HEK293 (cell line): ENCODE results near the gene ZNF48.
A peak's percentile ranks its signal among the peaks of the same experiment; 100 is the strongest.

Experiments used
- BCL11B ChIP-seq: fragments of 450-650 bp; formaldehyde crosslinking; IDR thresholded peaks from 2 replicates; pipeline ENCODE4 v1.5.1; 2016; ENCODE audit warnings: low read depth, missing biosample characterization, missing genetic modification characterization
- GLIS1 ChIP-seq: fragments of 450-650 bp; formaldehyde crosslinking; IDR thresholded peaks from 2 replicates; pipeline ENCODE4 v1.5.1; 2016; ENCODE audit warnings: missing biosample characterization, missing genetic modification characterization
- HOXA7 ChIP-seq: sonication (generic); formaldehyde crosslinking; IDR thresholded peaks from 2 replicates; pipeline ENCODE4 v1.8.1; 2022; ENCODE audit warnings: missing genetic modification reagents, borderline replicate concordance
- IKZF3 ChIP-seq: fragments of 450-650 bp; IDR thresholded peaks from 2 replicates; pipeline ENCODE4 v1.5.0; 2018; ENCODE audit warnings: missing biosample characterization, mild to moderate bottlenecking, missing genetic modification characterization, moderate library complexity
- KLF10 ChIP-seq: fragments of 450-650 bp; IDR thresholded peaks from 2 replicates; pipeline ENCODE4 v1.5.1; 2018; ENCODE audit warnings: missing biosample characterization, mild to moderate bottlenecking, missing genetic modification characterization
- KLF8 ChIP-seq: fragments of 450-650 bp; formaldehyde crosslinking; IDR thresholded peaks from 2 replicates; pipeline ENCODE4 v1.5.1; 2016; ENCODE audit warnings: missing biosample characterization, missing genetic modification characterization
- KLF9 ChIP-seq: fragments of 450-650 bp; formaldehyde crosslinking; IDR thresholded peaks from 2 replicates; pipeline ENCODE4 v1.5.1; 2016; ENCODE audit warnings: missing biosample characterization, missing genetic modification characterization, low read depth
- MYNN ChIP-seq: fragments of 450-650 bp; formaldehyde crosslinking; IDR thresholded peaks from 2 replicates; pipeline ENCODE4 v1.5.1; 2016; ENCODE audit warnings: missing biosample characterization, missing genetic modification characterization, borderline replicate concordance
- PRDM10 ChIP-seq: fragments of 450-650 bp; formaldehyde crosslinking; IDR thresholded peaks from 2 replicates; pipeline ENCODE4 v1.5.1; 2016; ENCODE audit warnings: missing biosample characterization, missing genetic modification characterization
- SCRT2 ChIP-seq: fragments of 450-650 bp; formaldehyde crosslinking; IDR thresholded peaks from 2 replicates; pipeline ENCODE4 v1.5.1; 2016; ENCODE audit warnings: missing biosample characterization, missing genetic modification characterization
- SP2 ChIP-seq: fragments of 450-650 bp; formaldehyde crosslinking; IDR thresholded peaks from 2 replicates; pipeline ENCODE4 v1.5.1; 2016; ENCODE audit warnings: missing biosample characterization, missing genetic modification characterization
- SP7 ChIP-seq: fragments of 450-650 bp; formaldehyde crosslinking; IDR thresholded peaks from 2 replicates; pipeline ENCODE4 v1.5.1; 2016; ENCODE audit warnings: missing biosample characterization, missing genetic modification characterization
- ZBTB17 ChIP-seq: fragments of 450-650 bp; formaldehyde crosslinking; IDR thresholded peaks from 2 replicates; pipeline ENCODE4 v1.5.1; 2016; ENCODE audit warnings: missing biosample characterization, missing genetic modification characterization
- ZBTB20 ChIP-seq: fragments of 450-650 bp; formaldehyde crosslinking; IDR thresholded peaks from 2 replicates; pipeline ENCODE4 v1.5.1; 2016; ENCODE audit warnings: missing biosample characterization, missing genetic modification characterization
- ZBTB44 ChIP-seq: fragments of 450-650 bp; IDR thresholded peaks from 2 replicates; pipeline ENCODE4 v1.5.1; 2018; ENCODE audit warnings: missing biosample characterization, mild to moderate bottlenecking, missing genetic modification characterization
- ZNF138 ChIP-seq: fragments of 450-650 bp; formaldehyde crosslinking; IDR thresholded peaks from 2 replicates; pipeline ENCODE4 v1.5.1; 2016; ENCODE audit warnings: missing biosample characterization, missing genetic modification characterization, borderline replicate concordance
- ZNF184 ChIP-seq: fragments of 450-650 bp; IDR thresholded peaks from 2 replicates; pipeline ENCODE4 v1.5.1; 2018; ENCODE audit warnings: missing biosample characterization, mild to moderate bottlenecking, missing genetic modification characterization
- ZNF292 ChIP-seq: fragments of 450-650 bp; formaldehyde crosslinking; IDR thresholded peaks from 2 replicates; pipeline ENCODE4 v1.5.1; 2016; ENCODE audit warnings: low read depth, missing biosample characterization, missing genetic modification characterization, borderline replicate concordance
- ZNF302 ChIP-seq: fragments of 450-650 bp; formaldehyde crosslinking; IDR thresholded peaks from 2 replicates; pipeline ENCODE4 v1.5.1; 2016; ENCODE audit warnings: missing biosample characterization, missing genetic modification characterization, low read depth
- ZNF341 ChIP-seq: fragments of 450-650 bp; formaldehyde crosslinking; IDR thresholded peaks from 2 replicates; pipeline ENCODE4; 2016; ENCODE audit warnings: low read depth, missing biosample characterization, missing genetic modification characterization
- ZNF398 ChIP-seq: fragments of 450-650 bp; formaldehyde crosslinking; IDR thresholded peaks from 2 replicates; pipeline ENCODE4 v1.5.1; 2017; ENCODE audit warnings: missing biosample characterization, missing genetic modification characterization
- ZNF433 ChIP-seq: fragments of 450-650 bp; formaldehyde crosslinking; IDR thresholded peaks from 2 replicates; pipeline ENCODE4 v1.5.1; 2016; ENCODE audit warnings: missing biosample characterization, missing genetic modification characterization, low read depth
- ZNF48 ChIP-seq: fragments of 450-650 bp; formaldehyde crosslinking; IDR thresholded peaks from 2 replicates; pipeline ENCODE4 v1.5.1; 2016; ENCODE audit warnings: missing biosample characterization, missing genetic modification characterization
- ZNF510 ChIP-seq: fragments of 450-650 bp; formaldehyde crosslinking; IDR thresholded peaks from 2 replicates; pipeline ENCODE4 v1.5.1; 2018; ENCODE audit warnings: mild to moderate bottlenecking, missing genetic modification characterization, missing biosample characterization; ENCODE audit not compliant: insufficient replicate concordance
- ZNF513 ChIP-seq: fragments of 450-650 bp; IDR thresholded peaks from 2 replicates; pipeline ENCODE4 v1.5.1; 2018; ENCODE audit warnings: missing biosample characterization, missing genetic modification characterization
- ZNF529 ChIP-seq: fragments of 450-650 bp; formaldehyde crosslinking; IDR thresholded peaks from 2 replicates; pipeline ENCODE4 v1.5.1; 2017; ENCODE audit warnings: missing genetic modification characterization, missing biosample characterization; ENCODE audit not compliant: insufficient replicate concordance
- ZNF560 ChIP-seq: fragments of 450-650 bp; formaldehyde crosslinking; IDR thresholded peaks from 2 replicates; pipeline ENCODE4 v1.5.1; 2017; ENCODE audit warnings: missing biosample characterization, missing genetic modification characterization, borderline replicate concordance
- ZNF600 ChIP-seq: fragments of 450-650 bp; formaldehyde crosslinking; IDR thresholded peaks from 2 replicates; pipeline ENCODE4 v1.5.1; 2016; ENCODE audit warnings: missing biosample characterization, missing genetic modification characterization
- ZNF629 ChIP-seq: fragments of 450-650 bp; formaldehyde crosslinking; IDR thresholded peaks from 2 replicates; pipeline ENCODE4 v1.5.1; 2017; ENCODE audit warnings: missing biosample characterization, missing genetic modification characterization
- ZNF76 ChIP-seq: fragments of 450-650 bp; formaldehyde crosslinking; IDR thresholded peaks from 2 replicates; pipeline ENCODE4; 2016; ENCODE audit warnings: low read depth, missing biosample characterization, missing genetic modification characterization, borderline replicate concordance
- TF ChIP-seq, protein P1 (sequence below): fragments of 450-650 bp; formaldehyde crosslinking; IDR thresholded peaks from 2 replicates; pipeline ENCODE4 v1.5.1; 2016; ENCODE audit warnings: missing biosample characterization, missing genetic modification characterization

ZNF48 gene

GRCh38 chr16:30407804-30408534 is 12.7 kb downstream of the ZNF48 start (continued):
- peak; percentile 4; the same call in 1 of the 2 replicates for TF ChIP-seq ZNF398
- no peak for TF ChIP-seq ZNF341 (tag by site-specific recombination)
- TF ChIP-seq ZNF138 (tag by site-specific recombination) = no peak
- peak; percentile 94 for TF ChIP-seq ZNF513 (tag by site-specific recombination)
- TF ChIP-seq KLF10 = peak; percentile 66
- TF ChIP-seq ZNF433 = no peak
- TF ChIP-seq ZNF184 (tag by site-specific recombination) = no peak
- no peak for TF ChIP-seq ZBTB17 (tag by site-specific recombination)
- no peak for TF ChIP-seq ZNF600 (tag by site-specific recombination)
- peak; percentile 21; the same call in 1 of the 2 replicates for TF ChIP-seq ZNF629 (tag by site-specific recombination)
- TF ChIP-seq SP7 (tag by site-specific recombination) = 0 out of 2 replicates have a peak, but pooled peaks have one; percentile 51
- peak; percentile 49 for TF ChIP-seq ZBTB20 (tag by site-specific recombination)
- no peak for TF ChIP-seq ZNF560
- peak; percentile 16 for TF ChIP-seq KLF9 (tag by site-specific recombination)
- no peak for TF ChIP-seq ZNF48 (tag by site-specific recombination)
- no peak for TF ChIP-seq SCRT2 (tag by site-specific recombination)
- TF ChIP-seq IKZF3 (tag by site-specific recombination) = peak; percentile 86
- TF ChIP-seq ZNF76 (tag by site-specific recombination) = peak; percentile 82
- no peak for TF ChIP-seq KLF8
- TF ChIP-seq MYNN (tag by site-specific recombination) = no peak
- peak; percentile 2 for TF ChIP-seq SP2 (tag by site-specific recombination)
- TF ChIP-seq, protein P1, sequence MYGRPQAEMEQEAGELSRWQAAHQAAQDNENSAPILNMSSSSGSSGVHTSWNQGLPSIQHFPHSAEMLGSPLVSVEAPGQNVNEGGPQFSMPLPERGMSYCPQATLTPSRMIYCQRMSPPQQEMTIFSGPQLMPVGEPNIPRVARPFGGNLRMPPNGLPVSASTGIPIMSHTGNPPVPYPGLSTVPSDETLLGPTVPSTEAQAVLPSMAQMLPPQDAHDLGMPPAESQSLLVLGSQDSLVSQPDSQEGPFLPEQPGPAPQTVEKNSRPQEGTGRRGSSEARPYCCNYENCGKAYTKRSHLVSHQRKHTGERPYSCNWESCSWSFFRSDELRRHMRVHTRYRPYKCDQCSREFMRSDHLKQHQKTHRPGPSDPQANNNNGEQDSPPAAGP (tag by site-specific recombination) = no peak
- TF ChIP-seq ZNF529 (tag by site-specific recombination) = no peak
- TF ChIP-seq ZNF510 (tag by site-specific recombination) = no peak
- TF ChIP-seq ZNF292 = no peak
- TF ChIP-seq ZBTB44 (tag by site-specific recombination) = no peak
- TF ChIP-seq ZNF302 (tag by site-specific recombination) = no peak
- peak; percentile 29; the same call in 1 of the 2 replicates for TF ChIP-seq PRDM10 (tag by site-specific recombination)
- peak; percentile 81 for TF ChIP-seq GLIS1 (tag by site-specific recombination)
- TF ChIP-seq HOXA7 (CRISPR knock-in tag) = no peak
- peak; percentile 6; the same call in 1 of the 2 replicates for TF ChIP-seq BCL11B (tag by site-specific recombination)
